GM21515 (cell line): Measurements from ENCODE around the gene MOB2.

ENCODE experiments used
- ATAC-seq: cut with Tn5 transposase; IDR thresholded peaks from one replicate; pipeline ENCODE4 v1.9.1; 2021; ENCODE audit not compliant: unreplicated experiment

MOB2 gene

GRCh38 chr11:1487851-1488574 lies 1.4 kb upstream of the MOB2 start:
- ATAC-seq: no peak

DNA sequence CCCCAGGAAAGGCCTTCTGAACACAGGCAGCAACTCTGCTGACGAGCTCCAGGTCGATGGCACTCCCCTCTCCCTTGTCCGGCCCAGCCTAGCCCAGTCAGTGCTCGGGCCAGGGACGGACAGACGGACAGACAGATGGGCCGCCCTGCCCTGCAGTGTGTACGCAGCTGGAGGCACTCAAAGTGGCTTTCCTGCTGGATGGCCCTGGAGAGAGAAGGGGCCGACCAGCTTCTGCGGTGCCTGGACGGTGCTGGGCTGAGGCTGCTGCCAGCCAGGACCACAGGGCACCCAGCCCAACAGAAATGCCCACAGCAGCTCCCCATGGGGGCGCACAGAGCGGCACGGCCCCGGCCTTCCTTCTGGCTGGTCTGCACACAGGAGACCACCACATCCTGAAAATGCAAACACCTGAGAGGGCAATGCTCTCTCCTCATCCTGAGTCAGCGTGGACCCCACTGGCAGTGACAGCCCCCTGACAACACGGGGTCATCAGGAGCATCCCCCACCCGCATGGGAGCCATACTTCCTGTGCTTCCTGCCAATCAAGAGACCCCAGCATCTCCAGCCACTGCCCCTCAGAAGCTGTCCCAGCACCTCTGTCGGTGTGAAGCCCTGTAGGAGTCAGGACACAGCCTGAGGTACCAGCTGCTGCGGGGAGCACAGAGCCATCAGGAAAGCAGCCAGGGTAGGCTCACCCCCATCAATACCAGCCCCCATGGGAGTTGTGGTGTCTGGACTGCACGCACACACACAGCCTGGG lies 692 bp upstream of the MOB2 start:
- ATAC-seq: no peak

DNA sequence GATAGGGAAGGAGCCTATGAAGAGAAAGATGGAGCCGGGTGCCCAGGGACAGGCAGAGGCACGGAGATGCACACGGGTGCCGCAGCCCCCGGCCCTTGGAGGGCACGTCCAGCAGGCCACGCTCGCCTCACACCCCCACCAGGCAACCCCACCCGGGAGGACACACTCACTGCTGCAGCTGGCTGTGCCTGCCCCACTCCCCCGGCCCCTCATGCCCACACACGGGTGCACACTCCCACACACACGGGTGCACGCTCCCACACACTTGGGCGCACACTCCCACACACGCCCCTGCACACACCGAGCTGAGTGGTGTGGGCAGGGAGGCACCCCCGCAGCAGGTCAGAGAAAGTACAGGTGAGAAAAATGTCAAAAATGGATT lies 1.1 kb downstream of the MOB2 start:
- ATAC-seq: no peak

- ATAC-seq: no peak
Observed at GRCh38 chr11:1484695-1485503, 1.7 kb downstream of the MOB2 start.

DNA sequence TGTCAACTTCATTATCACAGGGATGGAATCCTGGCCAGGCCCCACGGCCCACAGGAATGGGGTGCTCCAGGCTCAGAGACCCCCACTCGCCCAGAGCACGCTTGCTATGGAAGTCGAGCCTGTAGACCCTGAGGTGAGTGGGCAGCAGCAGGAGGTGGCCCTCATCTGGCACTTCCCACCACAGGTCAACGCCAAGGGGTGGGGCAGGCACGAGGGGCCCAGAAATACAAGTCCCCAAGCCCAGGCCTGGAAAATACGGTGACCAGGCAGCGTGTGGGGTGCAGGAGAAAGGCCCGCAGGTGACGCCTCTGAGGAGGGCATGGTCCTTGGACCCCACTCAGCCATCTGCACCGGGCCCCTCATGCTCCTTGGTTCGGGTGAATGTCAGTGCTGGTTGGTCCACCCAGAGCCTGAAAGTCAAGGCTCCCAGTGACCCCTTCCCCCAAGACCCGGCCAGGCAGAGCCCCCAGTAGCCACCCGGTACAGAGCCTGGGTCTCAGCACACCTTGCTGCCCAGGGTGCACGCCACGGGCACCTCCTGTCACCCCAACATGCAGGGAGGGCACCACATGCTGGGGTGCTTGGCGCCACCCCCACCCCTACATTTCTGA lies 2.4 kb downstream of the MOB2 start:
- ATAC-seq: no peak

- no peak for ATAC-seq
Observed at GRCh38 chr11:1483445-1483961, 3.1 kb downstream of the MOB2 start.

GRCh38 chr11:1482581-1483444 lies 3.8 kb downstream of the MOB2 start:
- no peak for ATAC-seq

GRCh38 chr11:1481861-1482441 lies 4.6 kb downstream of the MOB2 start:
- no peak for ATAC-seq

DNA sequence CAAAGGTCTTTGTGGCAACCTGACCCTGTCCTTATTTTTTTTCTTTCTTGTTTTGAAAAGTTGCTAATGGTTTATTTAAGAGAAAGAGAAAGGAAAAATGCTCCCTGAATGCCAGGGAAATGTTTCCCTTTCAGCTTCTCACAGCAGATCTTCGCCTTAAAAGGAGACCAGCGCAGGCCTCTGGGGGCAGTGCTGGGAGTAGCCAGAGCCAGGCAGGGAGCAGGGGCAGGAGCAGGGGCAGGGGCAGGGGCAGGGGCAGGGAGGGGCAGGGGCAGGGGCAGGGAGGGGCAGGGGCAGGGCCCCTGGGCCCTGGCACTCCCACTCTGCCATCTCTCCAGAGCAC lies 5.1 kb downstream of the MOB2 start:
- no peak for ATAC-seq

GRCh38 chr11:1480555-1481482 lies 5.8 kb downstream of the MOB2 start:
- ATAC-seq: no peak

DNA sequence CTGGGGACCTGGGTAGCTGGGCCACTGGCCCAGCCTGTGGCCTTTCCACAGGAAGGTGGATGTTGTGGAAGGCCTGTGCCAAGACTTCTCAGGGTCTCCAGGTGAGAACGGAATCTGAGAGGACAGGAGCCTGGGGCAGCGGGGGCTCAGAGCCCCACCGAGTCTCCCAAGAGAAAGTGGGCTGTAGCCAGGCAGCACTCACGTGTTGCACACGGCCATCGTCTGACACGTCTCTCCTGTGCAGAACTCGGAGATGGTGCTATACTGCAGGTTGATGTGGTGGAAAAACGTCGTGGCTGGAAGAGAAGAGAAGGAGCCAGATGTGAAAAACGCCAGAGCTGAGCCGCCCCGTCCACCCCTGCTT lies 6.4 kb downstream of the MOB2 start:
- no peak for ATAC-seq

DNA sequence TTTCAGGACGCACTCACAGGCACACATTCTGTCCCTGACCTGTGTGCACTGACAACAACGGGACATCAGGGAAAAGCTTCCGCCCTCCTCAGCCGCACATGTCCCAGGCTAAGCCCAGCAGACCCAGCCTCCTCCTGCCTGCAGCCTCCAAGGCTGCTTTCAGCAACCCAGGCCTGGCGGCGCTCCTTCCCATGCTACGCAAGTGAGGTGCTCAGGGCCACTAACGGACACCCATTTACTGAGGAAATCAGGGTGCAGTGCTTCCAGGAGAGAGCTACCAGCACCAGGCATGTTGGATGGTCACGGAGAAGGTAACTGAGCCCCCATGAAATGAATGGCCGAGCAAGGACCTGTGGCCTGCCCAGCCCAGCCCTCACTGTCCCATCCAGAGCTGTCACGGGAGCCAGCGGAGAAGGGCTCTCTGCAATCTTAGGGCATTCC lies 6.9 kb downstream of the MOB2 start:
- ATAC-seq: no peak

GRCh38 chr11:1479006-1479677 lies 7.4 kb downstream of the MOB2 start:
- no peak for ATAC-seq

DNA sequence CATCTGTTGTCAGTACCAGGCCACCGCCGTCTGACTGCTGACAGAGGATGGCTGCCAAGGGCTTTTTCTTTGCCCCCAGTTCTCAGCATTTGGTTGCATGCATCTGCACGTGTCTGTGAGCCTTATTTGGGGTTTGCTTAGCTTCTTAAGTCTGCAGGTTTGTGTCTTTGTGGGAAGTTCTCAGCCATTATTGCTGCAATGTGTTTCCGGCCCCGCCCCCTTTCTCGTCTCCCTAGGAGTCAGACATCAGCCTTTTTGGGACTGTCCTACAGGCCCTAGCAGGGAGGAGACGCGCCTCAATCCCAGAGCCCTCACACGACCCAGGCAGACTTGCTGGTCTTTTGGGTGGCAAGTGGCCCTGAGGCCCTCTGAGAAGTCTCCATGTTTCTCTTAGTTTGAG lies 8.0 kb downstream of the MOB2 start:
- ATAC-seq: no peak

GRCh38 chr11:1478011-1478410 lies 8.6 kb downstream of the MOB2 start:
- ATAC-seq: no peak

- ATAC-seq: no peak
Observed at GRCh38 chr11:1476940-1477736, 9.4 kb downstream of the MOB2 start.

- no peak for ATAC-seq
Observed at GRCh38 chr11:1475841-1476240, 10.7 kb downstream of the MOB2 start.

DNA sequence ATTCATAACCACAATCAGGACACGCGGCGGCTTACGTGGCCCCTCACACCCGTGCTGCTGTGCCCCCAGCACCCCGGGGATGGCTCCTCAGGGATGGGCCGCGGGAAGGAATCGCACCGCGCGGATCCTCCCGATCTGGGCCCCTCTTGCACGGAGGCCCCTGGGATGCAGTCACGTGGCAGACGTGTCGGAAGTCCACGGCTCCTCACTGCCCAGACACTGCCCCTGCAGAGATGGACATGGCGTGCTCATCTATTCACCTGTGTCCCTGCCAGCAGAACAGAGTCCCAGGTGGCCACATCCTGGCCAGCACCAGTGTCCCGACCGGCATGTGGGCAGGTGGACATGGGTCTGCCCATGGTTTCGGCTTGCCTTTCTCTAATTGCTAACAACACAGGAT lies 12.8 kb downstream of the MOB2 start:
- ATAC-seq: no peak
